Liver (tissue), 3 donors: ENCODE data around the gene EXOC6.

ENCODE experiments used
- EGR1 ChIP-seq, 2 donors: IDR thresholded peaks; 2 replicates each; pipeline ENCODE4 v1.6.1; 2016 to 2018; ENCODE audit warnings: antibody characterized with exemption in 2 of 2, low read depth in 2 of 2
- FOXA1 ChIP-seq: IDR thresholded peaks from 2 replicates; pipeline ENCODE4 v1.6.1; 2016; ENCODE audit warnings: antibody characterized with exemption
- GABPA ChIP-seq, 2 donors: IDR thresholded peaks in 1 of 2; conservative IDR thresholded peaks in 1 of 2; 2 replicates each; pipeline ENCODE4 v1.6.1; 2016; ENCODE audit warnings: antibody characterized with exemption in 2 of 2, mild to moderate bottlenecking in 1 of 2, moderate library complexity in 1 of 2
- HNF4A ChIP-seq, 2 donors: conservative IDR thresholded peaks; 2 replicates each; pipeline ENCODE4 v1.6.1; 2016; ENCODE audit warnings: antibody characterized with exemption in 2 of 2, mild to moderate bottlenecking in 2 of 2
- JUND ChIP-seq, 2 donors: IDR thresholded peaks; 2 replicates each; pipeline ENCODE4 v1.6.1; 2016; ENCODE audit warnings: antibody characterized with exemption in 2 of 2
- RAD21 ChIP-seq, 2 donors: IDR thresholded peaks; 2 replicates each; pipeline ENCODE4 v1.6.1; 2016; ENCODE audit warnings: antibody characterized with exemption in 2 of 2, mild to moderate bottlenecking in 2 of 2
- RXRA ChIP-seq, 2 donors: IDR thresholded peaks; 2 replicates each; pipeline ENCODE4 v1.6.1; 2017 to 2018; ENCODE audit warnings: antibody characterized with exemption in 2 of 2, mild to moderate bottlenecking in 1 of 2
- TAF1 ChIP-seq: conservative IDR thresholded peaks from 2 replicates; pipeline ENCODE4 v1.6.1; 2016; ENCODE audit warnings: antibody characterized with exemption, mild to moderate bottlenecking
- TF ChIP-seq, protein P1 (sequence below): fragments of 150-350 bp; IDR thresholded peaks from 2 replicates; pipeline ENCODE4 v1.5.1; 2017; ENCODE audit warnings: improper control_type of control experiment, low read depth, low read length; ENCODE audit not compliant: missing input control
- TF ChIP-seq, protein P2 (sequence below): IDR thresholded peaks from 2 replicates; pipeline ENCODE4 v1.6.1; 2016; ENCODE audit warnings: antibody characterized with exemption
- TF ChIP-seq, protein P3 (sequence below): IDR thresholded peaks from 2 replicates; pipeline ENCODE4 v1.6.1; 2016; ENCODE audit warnings: antibody characterized with exemption
- TF ChIP-seq, protein P4 (sequence below): IDR thresholded peaks from 2 replicates; pipeline ENCODE4 v1.6.1; 2016; ENCODE audit warnings: antibody characterized with exemption
- TF ChIP-seq, protein P5 (sequence below): IDR thresholded peaks from 2 replicates; pipeline ENCODE4 v1.6.1; 2016; ENCODE audit warnings: antibody characterized with exemption, mild to moderate bottlenecking
- donor health status: healthy.
- donor health status: healthy.

DNA sequence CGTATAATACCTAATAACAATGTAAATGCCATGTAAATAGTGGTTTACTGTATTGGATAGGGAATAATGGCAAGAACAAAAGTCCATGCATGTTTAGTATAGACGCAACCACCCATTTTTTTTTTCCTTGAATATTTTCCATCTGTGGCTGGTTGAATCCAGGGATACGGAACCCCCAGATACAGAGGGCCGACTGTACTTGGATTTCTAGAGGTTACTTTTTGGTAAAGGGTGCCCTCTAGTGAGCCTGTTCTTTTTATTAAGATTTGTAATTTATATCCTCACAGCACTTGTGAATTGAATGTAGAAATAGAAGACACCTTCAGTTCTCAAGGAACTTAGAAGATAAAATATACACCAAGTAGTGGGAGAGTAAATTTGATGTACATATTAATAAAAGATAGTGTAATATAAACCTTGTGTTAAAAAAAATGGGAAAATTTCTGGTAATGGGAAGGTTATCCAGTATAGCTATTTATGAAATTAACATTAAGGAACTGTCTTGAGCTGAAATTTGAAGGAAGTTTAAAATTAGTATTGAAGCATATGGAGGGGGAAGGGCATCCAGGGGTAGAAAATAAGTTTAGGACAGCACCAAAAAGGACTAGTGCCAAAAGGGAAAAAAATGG, 32.0 kb downstream of the EXOC6 start:
- TF ChIP-seq, protein P1, sequence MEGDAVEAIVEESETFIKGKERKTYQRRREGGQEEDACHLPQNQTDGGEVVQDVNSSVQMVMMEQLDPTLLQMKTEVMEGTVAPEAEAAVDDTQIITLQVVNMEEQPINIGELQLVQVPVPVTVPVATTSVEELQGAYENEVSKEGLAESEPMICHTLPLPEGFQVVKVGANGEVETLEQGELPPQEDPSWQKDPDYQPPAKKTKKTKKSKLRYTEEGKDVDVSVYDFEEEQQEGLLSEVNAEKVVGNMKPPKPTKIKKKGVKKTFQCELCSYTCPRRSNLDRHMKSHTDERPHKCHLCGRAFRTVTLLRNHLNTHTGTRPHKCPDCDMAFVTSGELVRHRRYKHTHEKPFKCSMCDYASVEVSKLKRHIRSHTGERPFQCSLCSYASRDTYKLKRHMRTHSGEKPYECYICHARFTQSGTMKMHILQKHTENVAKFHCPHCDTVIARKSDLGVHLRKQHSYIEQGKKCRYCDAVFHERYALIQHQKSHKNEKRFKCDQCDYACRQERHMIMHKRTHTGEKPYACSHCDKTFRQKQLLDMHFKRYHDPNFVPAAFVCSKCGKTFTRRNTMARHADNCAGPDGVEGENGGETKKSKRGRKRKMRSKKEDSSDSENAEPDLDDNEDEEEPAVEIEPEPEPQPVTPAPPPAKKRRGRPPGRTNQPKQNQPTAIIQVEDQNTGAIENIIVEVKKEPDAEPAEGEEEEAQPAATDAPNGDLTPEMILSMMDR = peak; percentile 45
- TF ChIP-seq, protein P2, sequence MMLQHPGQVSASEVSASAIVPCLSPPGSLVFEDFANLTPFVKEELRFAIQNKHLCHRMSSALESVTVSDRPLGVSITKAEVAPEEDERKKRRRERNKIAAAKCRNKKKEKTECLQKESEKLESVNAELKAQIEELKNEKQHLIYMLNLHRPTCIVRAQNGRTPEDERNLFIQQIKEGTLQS = no peak
- TF ChIP-seq HNF4A (conservative IDR thresholded peaks at IDR 0.05) (no peak), RAD21 (IDR thresholded peaks at IDR 0.05) (peak; percentile 82), TAF1 (no peak), FOXA1 (no peak), GABPA (IDR thresholded peaks at IDR 0.05 in 1 of 2, conservative IDR thresholded peaks at IDR 0.05 in 1 of 2) (no peak), EGR1 (IDR thresholded peaks at IDR 0.05; ENCODE audit: low read depth in 2 of 2) (no peak), RXRA (IDR thresholded peaks at IDR 0.05) (no peak), JUND (IDR thresholded peaks at IDR 0.05) (no peak)
- TF ChIP-seq, protein P3, sequence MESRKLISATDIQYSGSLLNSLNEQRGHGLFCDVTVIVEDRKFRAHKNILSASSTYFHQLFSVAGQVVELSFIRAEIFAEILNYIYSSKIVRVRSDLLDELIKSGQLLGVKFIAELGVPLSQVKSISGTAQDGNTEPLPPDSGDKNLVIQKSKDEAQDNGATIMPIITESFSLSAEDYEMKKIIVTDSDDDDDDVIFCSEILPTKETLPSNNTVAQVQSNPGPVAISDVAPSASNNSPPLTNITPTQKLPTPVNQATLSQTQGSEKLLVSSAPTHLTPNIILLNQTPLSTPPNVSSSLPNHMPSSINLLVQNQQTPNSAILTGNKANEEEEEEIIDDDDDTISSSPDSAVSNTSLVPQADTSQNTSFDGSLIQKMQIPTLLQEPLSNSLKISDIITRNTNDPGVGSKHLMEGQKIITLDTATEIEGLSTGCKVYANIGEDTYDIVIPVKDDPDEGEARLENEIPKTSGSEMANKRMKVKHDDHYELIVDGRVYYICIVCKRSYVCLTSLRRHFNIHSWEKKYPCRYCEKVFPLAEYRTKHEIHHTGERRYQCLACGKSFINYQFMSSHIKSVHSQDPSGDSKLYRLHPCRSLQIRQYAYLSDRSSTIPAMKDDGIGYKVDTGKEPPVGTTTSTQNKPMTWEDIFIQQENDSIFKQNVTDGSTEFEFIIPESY = no peak
- TF ChIP-seq, protein P4, sequence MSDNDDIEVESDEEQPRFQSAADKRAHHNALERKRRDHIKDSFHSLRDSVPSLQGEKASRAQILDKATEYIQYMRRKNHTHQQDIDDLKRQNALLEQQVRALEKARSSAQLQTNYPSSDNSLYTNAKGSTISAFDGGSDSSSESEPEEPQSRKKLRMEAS = no peak
- TF ChIP-seq, protein P5, sequence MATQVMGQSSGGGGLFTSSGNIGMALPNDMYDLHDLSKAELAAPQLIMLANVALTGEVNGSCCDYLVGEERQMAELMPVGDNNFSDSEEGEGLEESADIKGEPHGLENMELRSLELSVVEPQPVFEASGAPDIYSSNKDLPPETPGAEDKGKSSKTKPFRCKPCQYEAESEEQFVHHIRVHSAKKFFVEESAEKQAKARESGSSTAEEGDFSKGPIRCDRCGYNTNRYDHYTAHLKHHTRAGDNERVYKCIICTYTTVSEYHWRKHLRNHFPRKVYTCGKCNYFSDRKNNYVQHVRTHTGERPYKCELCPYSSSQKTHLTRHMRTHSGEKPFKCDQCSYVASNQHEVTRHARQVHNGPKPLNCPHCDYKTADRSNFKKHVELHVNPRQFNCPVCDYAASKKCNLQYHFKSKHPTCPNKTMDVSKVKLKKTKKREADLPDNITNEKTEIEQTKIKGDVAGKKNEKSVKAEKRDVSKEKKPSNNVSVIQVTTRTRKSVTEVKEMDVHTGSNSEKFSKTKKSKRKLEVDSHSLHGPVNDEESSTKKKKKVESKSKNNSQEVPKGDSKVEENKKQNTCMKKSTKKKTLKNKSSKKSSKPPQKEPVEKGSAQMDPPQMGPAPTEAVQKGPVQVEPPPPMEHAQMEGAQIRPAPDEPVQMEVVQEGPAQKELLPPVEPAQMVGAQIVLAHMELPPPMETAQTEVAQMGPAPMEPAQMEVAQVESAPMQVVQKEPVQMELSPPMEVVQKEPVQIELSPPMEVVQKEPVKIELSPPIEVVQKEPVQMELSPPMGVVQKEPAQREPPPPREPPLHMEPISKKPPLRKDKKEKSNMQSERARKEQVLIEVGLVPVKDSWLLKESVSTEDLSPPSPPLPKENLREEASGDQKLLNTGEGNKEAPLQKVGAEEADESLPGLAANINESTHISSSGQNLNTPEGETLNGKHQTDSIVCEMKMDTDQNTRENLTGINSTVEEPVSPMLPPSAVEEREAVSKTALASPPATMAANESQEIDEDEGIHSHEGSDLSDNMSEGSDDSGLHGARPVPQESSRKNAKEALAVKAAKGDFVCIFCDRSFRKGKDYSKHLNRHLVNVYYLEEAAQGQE = no peak
